Memory B cell (primary cell): Measurements from ENCODE around the gene SYNC.
"Not testable (repeated sequence)": the region's sequence is repeated elsewhere in the genome, so short reads cannot be mapped to it uniquely, and the experiment has no call there.

Experiments used
- ATAC-seq: fragments of 150-1000 bp; cut with Tn5 transposase; 2 replicates; pipeline ENCODE4 v1.10.0; 2021; ENCODE audit warnings: low read depth, mild to moderate bottlenecking, moderate library complexity
- DNase-seq, 2 donors: peaks; one replicate each; pipeline ENCODE4 v3.0.0; 2022; ENCODE audit warnings: low spot score in 2 of 2
- H3K27ac Mint-ChIP-seq: one replicate; pipeline ENCODE4 v1.8.0; 2022; ENCODE audit warnings: mild to moderate bottlenecking, moderate library complexity, mixed read lengths
- H3K27me3 Mint-ChIP-seq: one replicate; pipeline ENCODE4 v1.8.0; 2022; ENCODE audit warnings: mixed read lengths
- H3K36me3 Mint-ChIP-seq: one replicate; pipeline ENCODE4 v1.8.0; 2022; ENCODE audit warnings: mild to moderate bottlenecking, mixed read lengths
- H3K4me1 Mint-ChIP-seq: one replicate; pipeline ENCODE4 v1.8.0; 2022; ENCODE audit warnings: mixed read lengths
- H3K4me3 Mint-ChIP-seq: one replicate; pipeline ENCODE4 v1.8.0; 2022; ENCODE audit warnings: mild to moderate bottlenecking, moderate library complexity, mixed read lengths
- H3K9me3 Mint-ChIP-seq: one replicate; pipeline ENCODE4 v1.8.0; 2022; ENCODE audit warnings: mixed read lengths

The SYNC gene

DNA sequence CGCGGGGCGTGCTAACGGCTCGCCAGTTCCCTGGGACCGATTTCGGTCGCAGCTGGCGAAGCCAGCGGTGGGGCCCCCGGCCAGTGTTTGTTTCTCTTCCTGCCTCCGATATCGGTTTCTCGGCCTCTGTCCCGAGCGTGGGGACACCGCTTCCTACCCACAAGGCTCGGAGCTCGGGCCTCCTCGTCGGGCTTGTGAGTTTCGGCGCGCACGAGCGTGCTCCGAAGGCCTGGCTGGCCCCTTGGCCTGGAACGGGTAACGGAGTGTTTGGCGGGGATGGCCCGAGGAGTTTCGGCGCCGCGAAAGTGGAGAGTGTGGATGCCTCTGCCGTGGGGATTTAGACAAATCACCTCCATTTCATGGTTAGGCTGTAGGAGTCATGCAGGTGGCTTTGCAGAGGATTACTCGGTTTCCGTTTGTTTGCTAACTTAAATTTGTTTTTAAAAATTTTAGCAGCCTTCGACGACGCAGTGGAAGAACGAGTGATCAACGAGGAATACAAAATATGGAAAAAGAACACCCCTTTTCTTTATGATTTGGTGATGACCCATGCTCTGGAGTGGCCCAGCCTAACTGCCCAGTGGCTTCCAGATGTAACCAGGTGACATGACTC is 51.0 kb downstream of the SYNC start:
- peaks cover 27% of the 10 kb centered on the region for H3K4me1 Mint-ChIP-seq
- DNase-seq (no peak), ATAC-seq (no peak)
- H3K27me3 Mint-ChIP-seq, result no peaks in the 10 kb centered on the region
- H3K27ac Mint-ChIP-seq, result peak overlapping the region; percentile 97
- H3K4me3 Mint-ChIP-seq, result peak overlapping the region; percentile 96
- peaks cover 13% of the 10 kb centered on the region for H3K36me3 Mint-ChIP-seq
- H3K9me3 Mint-ChIP-seq, result no peaks in the 10 kb centered on the region

DNA sequence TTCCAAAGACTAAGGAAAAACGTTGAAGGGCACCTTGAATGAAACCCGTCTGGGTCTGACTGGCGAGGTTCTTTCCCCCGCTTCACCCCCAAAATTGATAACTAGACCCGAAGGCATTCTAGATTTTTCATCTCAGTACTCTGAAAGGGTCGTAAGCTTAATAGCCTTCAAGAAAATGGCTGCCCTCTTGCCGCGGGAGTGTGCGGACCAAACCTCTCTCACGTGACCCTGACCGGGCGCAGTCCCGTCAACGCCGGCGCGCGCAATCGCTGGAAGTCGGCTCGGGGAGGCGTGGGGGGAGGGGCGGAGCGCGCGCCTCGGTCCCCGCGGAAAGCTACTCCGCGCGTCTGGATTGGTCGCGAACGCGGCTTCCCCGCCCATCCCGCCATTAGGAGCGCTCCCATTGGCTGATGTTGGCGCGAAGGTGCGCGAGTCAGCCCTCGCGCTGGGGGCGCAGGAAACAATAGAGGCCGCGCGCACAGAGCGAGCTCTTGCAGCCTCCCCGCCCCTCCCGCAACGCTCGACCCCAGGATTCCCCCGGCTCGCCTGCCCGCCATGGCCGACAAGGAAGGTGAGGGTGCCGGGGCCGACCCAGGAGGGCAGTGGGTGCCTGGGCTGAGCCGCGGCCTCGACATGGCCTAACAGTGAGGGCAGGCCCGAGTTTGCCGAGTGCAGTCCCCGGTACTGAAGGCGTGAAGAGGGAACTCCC is 51.7 kb downstream of the SYNC start, which contains the start of gene RBBP4:
RBBP4 (plus strand) TSS at position 457 of the 709 bp plus-strand sequence; CDS start at position 556, 99 bp downstream.
- Mint-ChIP-seq H3K27me3 (no peaks in the 10 kb centered on the region), H3K9me3 (no peaks in the 10 kb centered on the region), H3K4me3 (peak within 1 kb of the TSS; percentile 96), H3K36me3 (peaks cover 13% of the 10 kb centered on the region), H3K27ac (peak within 1 kb of the TSS; percentile 97), H3K4me1 (peaks cover 27% of the 10 kb centered on the region)
- ATAC-seq (peak; percentile 77), DNase-seq (peak; percentile 96 to 98)

DNA sequence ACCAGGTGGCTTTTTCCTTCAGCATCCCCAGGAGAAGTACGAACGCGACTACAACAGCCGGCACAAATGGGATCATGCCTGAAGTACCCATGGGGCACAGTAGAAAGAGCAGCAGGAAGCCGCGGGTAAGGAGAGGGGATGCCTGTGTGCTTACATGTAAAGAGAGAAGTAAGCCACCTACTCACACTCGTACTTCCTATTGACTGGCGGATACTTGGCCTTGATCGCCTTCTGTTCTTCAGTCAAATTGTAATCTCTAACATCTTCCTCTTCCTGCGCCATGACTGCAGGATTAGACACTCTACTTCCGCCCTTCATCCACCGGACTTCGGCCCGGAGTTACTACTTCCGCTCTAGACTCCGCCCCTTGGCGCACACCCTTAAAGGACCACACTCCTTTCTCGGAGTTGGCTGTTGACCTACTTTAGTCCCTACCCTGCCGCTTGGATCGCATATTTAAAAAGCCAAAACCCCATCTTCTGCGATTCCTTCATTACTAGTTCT is 52.3 kb downstream of the SYNC start, which contains the start of gene ZBTB8OS:
ZBTB8OS (minus strand) TSS at position 303 of the 504 bp plus-strand sequence; CDS start at position 282, 21 bp downstream.
- Mint-ChIP-seq H3K9me3 (no peaks in the 10 kb centered on the region), H3K4me1 (peaks cover 21% of the 10 kb centered on the region), H3K27me3 (no peaks in the 10 kb centered on the region), H3K4me3 (peak within 1 kb of the TSS; percentile 96), H3K27ac (peak within 1 kb of the TSS; percentile 97), H3K36me3 (peaks cover 9% of the 10 kb centered on the region)
- peak; percentile 75 to 85 for DNase-seq
- ATAC-seq, result peak; percentile 72

DNA sequence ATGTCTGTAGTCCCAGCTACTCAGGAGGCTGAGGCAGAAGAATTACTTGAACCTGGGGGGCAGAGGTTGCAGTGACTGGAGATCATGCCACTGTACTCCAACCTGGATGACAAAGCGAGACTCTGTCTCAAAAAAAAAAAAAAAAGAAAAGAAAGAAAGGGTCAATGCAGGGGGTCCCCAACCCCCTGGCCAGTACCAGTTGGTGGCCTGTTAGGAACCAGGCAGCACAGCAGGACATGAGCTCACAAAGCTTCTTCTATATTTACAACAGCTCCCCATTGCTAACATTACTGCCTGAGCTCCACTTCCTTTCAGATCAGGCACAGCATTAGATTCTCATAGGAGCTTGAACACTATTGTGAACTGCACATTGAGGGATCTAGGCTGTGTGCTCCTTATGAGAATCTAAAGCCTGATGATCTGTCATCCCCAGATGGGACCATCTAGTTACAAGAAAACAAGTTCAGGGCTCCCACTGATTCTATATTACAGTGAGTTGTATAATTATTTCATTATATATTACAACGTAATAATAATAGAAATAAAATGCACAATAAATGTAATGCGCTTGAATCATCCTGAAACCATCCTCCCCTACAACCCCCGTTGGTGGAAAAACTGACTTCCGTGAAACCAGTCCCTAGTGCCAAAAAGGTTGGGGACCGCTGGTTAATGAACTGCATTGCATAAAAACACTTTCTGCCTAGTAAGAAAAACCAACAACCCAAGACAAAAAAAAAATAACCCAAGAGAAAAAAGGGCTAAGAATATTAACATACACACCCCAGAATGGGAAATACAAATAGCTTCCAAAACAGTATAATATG is 55.0 kb downstream of the SYNC start:
- no peak for ATAC-seq
- Mint-ChIP-seq H3K27me3 (no peaks in the 10 kb centered on the region), H3K36me3 (peaks cover 5% of the 10 kb centered on the region), H3K4me1 (peaks cover 15% of the 10 kb centered on the region), H3K27ac (peak overlapping the region; percentile 80), H3K9me3 (no peaks in the 10 kb centered on the region), H3K4me3 (peak overlapping the region; percentile 51)
- DNase-seq, result no peak

DNA sequence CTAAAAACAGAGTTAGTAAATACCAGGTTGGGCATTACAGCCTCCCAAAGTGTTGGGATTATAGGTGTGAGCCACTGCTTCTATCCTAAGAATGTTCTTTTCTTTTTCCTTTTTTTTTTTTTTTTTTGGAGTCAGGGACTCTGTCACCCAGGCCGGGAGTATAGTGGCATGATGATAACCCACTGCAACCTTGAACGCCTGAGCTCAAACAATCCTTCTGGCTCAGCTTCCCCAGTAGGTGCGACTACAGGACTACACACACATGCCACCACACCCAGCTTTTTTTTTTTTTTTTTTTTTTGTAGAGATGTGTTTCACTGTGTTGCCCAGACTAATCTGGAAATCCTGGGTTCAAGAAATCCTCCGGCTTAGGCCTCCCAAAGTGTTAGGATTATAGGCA is 58.1 kb downstream of the SYNC start:
- DNase-seq (no peak), ATAC-seq (no peak)
- Mint-ChIP-seq H3K27ac (no peak overlapping the region), H3K36me3 (peaks cover 4% of the 10 kb centered on the region), H3K4me1 (peaks cover 13% of the 10 kb centered on the region), H3K9me3 (no peaks in the 10 kb centered on the region), H3K27me3 (no peaks in the 10 kb centered on the region), H3K4me3 (no peak overlapping the region)

DNA sequence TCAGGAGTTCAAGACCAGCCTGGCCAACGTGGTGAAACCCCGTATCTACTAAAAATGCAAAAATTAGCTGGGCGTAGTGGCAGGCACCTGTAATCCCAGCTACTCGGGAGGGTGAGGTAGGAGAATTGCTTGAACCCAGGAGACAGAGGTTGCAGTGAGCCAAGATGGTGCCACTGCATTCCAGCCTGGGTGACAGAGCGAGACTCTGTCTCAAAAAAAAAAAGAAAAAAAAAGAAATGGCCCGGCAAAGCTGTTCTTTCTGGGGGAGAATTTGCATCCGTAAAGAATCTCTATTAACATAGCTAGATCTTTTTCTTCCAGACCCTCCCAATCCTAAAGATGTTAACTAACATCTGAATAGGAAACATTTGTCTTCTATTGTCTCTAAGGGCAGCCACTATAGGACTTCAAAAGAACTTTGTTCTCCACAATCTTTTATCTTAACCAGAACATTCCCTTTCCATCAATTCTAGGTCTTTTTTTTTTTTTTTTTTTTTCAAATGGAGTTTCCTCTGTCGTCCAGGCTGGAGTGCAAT is 60.2 kb downstream of the SYNC start:
- not testable (repeated sequence) for DNase-seq, H3K4me3 Mint-ChIP-seq, ATAC-seq, H3K27ac Mint-ChIP-seq, H3K9me3 Mint-ChIP-seq, H3K4me1 Mint-ChIP-seq, H3K36me3 Mint-ChIP-seq, H3K27me3 Mint-ChIP-seq

DNA sequence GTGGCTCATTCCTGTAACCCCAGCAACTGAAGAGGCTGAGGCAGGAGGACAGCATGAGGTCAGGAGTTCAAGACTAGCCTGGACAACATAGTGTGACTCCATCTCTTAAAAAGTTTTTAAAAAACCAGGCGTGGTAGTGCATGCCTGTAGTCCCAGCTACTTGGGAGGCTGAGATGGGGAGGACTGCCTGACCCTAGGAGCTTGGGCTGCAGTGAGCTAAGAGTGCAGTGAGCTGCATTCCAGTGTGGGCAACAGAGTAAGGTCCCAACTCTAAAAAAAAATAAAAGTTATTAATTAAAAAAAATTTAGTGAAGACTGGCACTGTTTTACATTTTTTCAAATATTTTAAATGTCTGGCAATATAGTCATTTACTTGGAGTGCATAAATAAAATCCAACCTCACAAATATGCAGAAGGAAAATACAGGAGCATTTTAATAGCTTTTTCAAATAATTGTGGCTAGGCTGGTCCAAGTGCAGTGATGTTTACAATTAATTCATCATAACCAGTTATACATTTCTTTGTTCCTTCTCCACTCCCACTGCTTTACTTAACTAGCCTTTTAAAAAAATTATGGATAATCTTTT is 63.0 kb downstream of the SYNC start:
- DNase-seq (no peak), ATAC-seq (no peak)
- Mint-ChIP-seq H3K27ac (no peak overlapping the region), H3K4me3 (no peak overlapping the region), H3K27me3 (no peaks in the 10 kb centered on the region), H3K36me3 (peaks cover 8% of the 10 kb centered on the region), H3K9me3 (no peaks in the 10 kb centered on the region), H3K4me1 (peaks cover 3% of the 10 kb centered on the region)

DNA sequence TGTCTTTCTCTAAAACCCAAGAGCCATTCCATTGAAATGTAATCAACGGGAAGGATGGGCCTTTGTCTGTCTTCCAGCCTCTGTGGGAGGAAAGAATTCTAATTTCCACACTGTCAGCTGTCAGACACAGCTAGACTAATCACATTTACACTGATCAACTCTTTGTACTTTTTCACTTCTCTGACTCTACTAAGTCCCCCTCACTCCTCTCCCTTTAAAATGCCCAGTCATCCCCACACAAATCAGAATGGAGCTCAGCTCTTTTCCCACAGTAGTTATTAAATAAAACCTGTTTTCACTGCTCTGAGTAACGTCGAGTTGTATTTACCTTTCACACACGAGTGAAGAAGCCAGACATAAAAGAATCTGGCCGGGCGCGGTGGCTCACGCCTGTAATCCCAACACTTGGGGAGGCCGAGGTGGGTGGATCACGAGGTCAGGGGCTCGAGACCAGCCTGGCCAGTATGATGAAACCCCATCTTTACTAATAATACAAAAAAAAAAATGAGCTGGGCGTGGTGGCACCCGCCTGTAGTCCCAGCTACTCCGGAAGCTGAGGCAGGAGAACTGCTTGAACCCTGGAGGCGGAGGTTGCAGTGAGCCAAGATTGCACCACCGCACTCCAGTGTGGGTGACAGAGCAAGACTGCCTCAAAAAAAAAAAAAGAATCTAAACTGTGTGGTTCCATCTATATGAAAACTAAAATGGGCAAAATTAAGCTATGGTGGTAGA is 65.5 kb downstream of the SYNC start:
- no peak overlapping the region for H3K27ac Mint-ChIP-seq
- H3K36me3 Mint-ChIP-seq, result peaks cover 16% of the 10 kb centered on the region
- DNase-seq, result no peak
- no peaks in the 10 kb centered on the region for H3K27me3 Mint-ChIP-seq
- no peak for ATAC-seq
- H3K4me3 Mint-ChIP-seq, result no peak overlapping the region
- peaks cover 3% of the 10 kb centered on the region for H3K4me1 Mint-ChIP-seq
- H3K9me3 Mint-ChIP-seq, result no peaks in the 10 kb centered on the region

DNA sequence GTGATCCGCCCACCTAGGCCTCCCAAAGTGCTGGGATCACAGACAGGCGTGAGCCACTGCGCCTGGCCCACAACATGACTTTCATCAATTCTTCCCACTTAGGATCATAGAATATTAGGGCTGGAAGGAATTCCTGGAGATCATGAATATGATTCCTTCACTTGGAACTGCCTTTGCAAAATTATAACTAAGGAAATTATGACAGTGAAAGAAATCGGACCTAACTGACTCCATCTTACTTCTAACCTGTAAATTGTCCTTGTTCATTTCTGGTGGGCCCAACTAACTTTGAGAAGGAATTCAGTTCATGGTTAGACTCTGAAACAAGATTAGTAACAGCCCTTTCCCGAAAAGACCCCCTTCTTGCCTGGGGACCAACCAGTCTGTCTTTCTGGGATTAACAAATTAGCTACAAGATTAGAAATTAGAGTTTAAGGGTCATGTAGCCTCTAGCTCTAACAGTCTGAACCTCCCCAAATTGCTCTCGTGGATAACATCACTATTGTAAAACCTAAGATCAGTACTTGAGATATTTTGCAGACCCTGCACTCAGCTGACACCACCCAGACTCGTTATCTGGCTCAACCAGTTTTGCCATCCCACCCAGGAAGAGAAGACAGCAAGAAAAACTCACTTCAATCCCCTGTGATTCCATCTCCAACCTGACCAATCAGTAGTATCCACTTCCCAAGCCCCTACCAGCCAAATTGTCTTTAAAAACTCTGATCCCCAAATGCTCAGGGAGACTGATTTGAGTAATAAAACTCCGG is 66.9 kb downstream of the SYNC start:
- ATAC-seq (no peak), DNase-seq (no peak)
- Mint-ChIP-seq H3K36me3 (peaks cover 16% of the 10 kb centered on the region), H3K27me3 (no peaks in the 10 kb centered on the region), H3K4me3 (no peak overlapping the region), H3K27ac (peak overlapping the region; percentile 62), H3K4me1 (peaks cover 3% of the 10 kb centered on the region), H3K9me3 (no peaks in the 10 kb centered on the region)

DNA sequence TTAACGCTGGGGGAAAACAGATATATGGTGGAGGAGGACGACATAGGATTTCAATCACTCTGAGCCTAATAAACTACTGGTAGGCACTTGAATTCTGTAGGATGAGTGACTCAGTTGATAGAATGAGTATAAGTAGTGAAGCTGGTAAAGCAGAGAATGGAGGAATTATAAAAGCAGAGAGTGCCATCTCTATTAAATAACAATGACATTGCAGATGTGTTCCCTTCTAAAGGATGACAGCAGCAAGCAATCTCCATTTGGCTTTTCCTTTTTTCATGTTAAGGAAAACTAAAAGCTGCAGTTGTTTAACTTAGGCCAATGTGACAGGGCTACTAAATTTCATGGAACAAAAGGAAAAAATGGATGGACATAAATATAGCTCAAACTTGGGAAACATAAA is 69.7 kb downstream of the SYNC start:
- Mint-ChIP-seq H3K27ac (no peak overlapping the region), H3K4me1 (peaks cover 3% of the 10 kb centered on the region), H3K27me3 (no peaks in the 10 kb centered on the region), H3K4me3 (no peak overlapping the region), H3K9me3 (no peaks in the 10 kb centered on the region), H3K36me3 (peaks cover 16% of the 10 kb centered on the region)
- DNase-seq (no peak), ATAC-seq (no peak)

DNA sequence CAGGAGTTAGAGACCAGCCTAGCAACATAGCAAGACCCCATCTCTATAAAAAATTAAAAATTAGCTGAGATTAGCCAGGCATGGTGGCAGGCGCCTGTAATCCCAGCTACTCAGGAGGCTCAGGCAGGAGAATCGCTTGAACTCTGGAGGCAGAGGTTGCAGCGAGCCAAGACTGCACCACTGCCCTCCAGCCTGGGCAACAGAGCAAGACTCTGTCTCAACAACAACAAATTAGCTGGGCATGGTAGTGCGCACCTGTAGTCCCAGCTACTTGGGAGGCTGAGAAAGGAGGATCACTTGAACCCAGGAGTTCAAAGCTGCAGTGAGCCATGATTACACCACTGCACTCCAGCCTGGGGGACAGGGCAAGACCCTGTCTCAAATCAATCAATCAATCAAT is 72.4 kb downstream of the SYNC start:
- DNase-seq, H3K9me3 Mint-ChIP-seq, H3K27me3 Mint-ChIP-seq, H3K4me3 Mint-ChIP-seq, H3K4me1 Mint-ChIP-seq, ATAC-seq, H3K27ac Mint-ChIP-seq: not testable (repeated sequence)
- peaks cover 11% of the 10 kb centered on the region for H3K36me3 Mint-ChIP-seq
